ENCODE measurements around the gene C3.
"Not testable (repeated sequence)": the region's sequence is repeated elsewhere in the genome, so short reads cannot be mapped to it uniquely, and the experiment has no call there.

C3 gene

GRCh38 chr19:6685482-6685881 lies 35.0 kb downstream of the C3 start:
- Histone ChIP-seq H3K9me3 (ENCODE audit: control insufficient read depth, insufficient read depth, low read length) (peaks cover 40% of the 10 kb centered on the region), H3K4me3 (ENCODE audit: low read depth, low read length) (no peak overlapping the region), H3K27ac (ENCODE audit: low read depth, low read length) (no peak overlapping the region), H3K9ac (ENCODE audit: low read depth, low read length) (no peak overlapping the region), H3K27me3 (ENCODE audit: control insufficient read depth, insufficient read depth, low read length) (no peaks in the 10 kb centered on the region), H3K4me1 (ENCODE audit: control insufficient read depth, insufficient read depth, low read length) (no peaks in the 10 kb centered on the region), H3K36me3 (ENCODE audit: control insufficient read depth, insufficient read depth, low read length) (no peaks in the 10 kb centered on the region)

GRCh38 chr19:6683971-6684370 lies 36.5 kb downstream of the C3 start:
- peaks cover 44% of the 10 kb centered on the region for H3K9me3 ChIP-seq (ENCODE audit: control insufficient read depth, insufficient read depth, low read length)
- H3K9ac ChIP-seq (ENCODE audit: low read depth, low read length) = no peak overlapping the region
- no peak overlapping the region for H3K27ac ChIP-seq (ENCODE audit: low read depth, low read length)
- H3K4me1 ChIP-seq (ENCODE audit: control insufficient read depth, insufficient read depth, low read length) = no peaks in the 10 kb centered on the region
- H3K4me3 ChIP-seq (ENCODE audit: low read depth, low read length) = no peak overlapping the region
- no peaks in the 10 kb centered on the region for H3K36me3 ChIP-seq (ENCODE audit: control insufficient read depth, insufficient read depth, low read length)
- H3K27me3 ChIP-seq (ENCODE audit: control insufficient read depth, insufficient read depth, low read length) = no peaks in the 10 kb centered on the region

- no peak overlapping the region for H3K27ac ChIP-seq (ENCODE audit: low read depth, low read length)
- no peaks in the 10 kb centered on the region for H3K36me3 ChIP-seq (ENCODE audit: control insufficient read depth, insufficient read depth, low read length)
- no peak overlapping the region for H3K9ac ChIP-seq (ENCODE audit: low read depth, low read length)
- H3K4me1 ChIP-seq (ENCODE audit: control insufficient read depth, insufficient read depth, low read length) = no peaks in the 10 kb centered on the region
- H3K27me3 ChIP-seq (ENCODE audit: control insufficient read depth, insufficient read depth, low read length) = no peaks in the 10 kb centered on the region
- no peak overlapping the region for H3K4me3 ChIP-seq (ENCODE audit: low read depth, low read length)
- peaks cover 46% of the 10 kb centered on the region for H3K9me3 ChIP-seq (ENCODE audit: control insufficient read depth, insufficient read depth, low read length)
Measured at GRCh38 chr19:6682607-6683128, 37.8 kb downstream of the C3 start.

GRCh38 chr19:6680141-6680540 lies 40.3 kb downstream of the C3 start:
- H3K4me3 ChIP-seq (ENCODE audit: low read depth, low read length) = no peak overlapping the region
- peaks cover 2% of the 10 kb centered on the region; the same call in 1 of the 2 replicates for H3K4me1 ChIP-seq (ENCODE audit: control insufficient read depth, insufficient read depth, low read length)
- peaks cover 46% of the 10 kb centered on the region for H3K9me3 ChIP-seq (ENCODE audit: control insufficient read depth, insufficient read depth, low read length)
- no peak overlapping the region for H3K9ac ChIP-seq (ENCODE audit: low read depth, low read length)
- no peak overlapping the region for H3K27ac ChIP-seq (ENCODE audit: low read depth, low read length)
- H3K27me3 ChIP-seq (ENCODE audit: control insufficient read depth, insufficient read depth, low read length) = no peaks in the 10 kb centered on the region
- no peaks in the 10 kb centered on the region for H3K36me3 ChIP-seq (ENCODE audit: control insufficient read depth, insufficient read depth, low read length)

DNA sequence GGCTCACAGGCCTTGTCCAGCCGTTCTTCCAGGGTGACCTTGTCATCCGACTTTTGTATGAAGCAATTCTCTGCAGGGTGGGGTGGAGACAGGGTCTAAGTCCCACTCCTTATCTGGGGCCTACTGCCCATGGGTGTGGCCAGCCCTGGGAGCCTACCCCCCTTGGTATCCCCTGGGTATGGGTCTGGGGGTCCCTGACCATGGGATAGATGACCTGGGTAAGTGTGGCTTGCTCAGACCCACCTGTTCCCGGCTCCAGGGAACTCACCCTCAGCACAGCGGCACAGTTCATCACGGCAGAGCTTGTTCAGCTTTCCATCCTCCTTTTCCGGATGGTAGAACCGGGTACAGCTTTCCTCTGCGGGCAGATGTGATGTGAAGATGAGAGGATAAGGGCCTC lies 41.3 kb downstream of the C3 start:
- H3K27ac ChIP-seq (ENCODE audit: low read depth, low read length) = no peak overlapping the region
- no peaks in the 10 kb centered on the region for H3K36me3 ChIP-seq (ENCODE audit: control insufficient read depth, insufficient read depth, low read length)
- peaks cover 4% of the 10 kb centered on the region; the same call in 1 of the 2 replicates for H3K4me1 ChIP-seq (ENCODE audit: control insufficient read depth, insufficient read depth, low read length)
- no peak overlapping the region for H3K9ac ChIP-seq (ENCODE audit: low read depth, low read length)
- peaks cover 37% of the 10 kb centered on the region for H3K9me3 ChIP-seq (ENCODE audit: control insufficient read depth, insufficient read depth, low read length)
- no peak overlapping the region for H3K4me3 ChIP-seq (ENCODE audit: low read depth, low read length)
- no peaks in the 10 kb centered on the region for H3K27me3 ChIP-seq (ENCODE audit: control insufficient read depth, insufficient read depth, low read length)

- H3K9me3 ChIP-seq (ENCODE audit: control insufficient read depth, insufficient read depth, low read length) = peaks cover 32% of the 10 kb centered on the region
- no peaks in the 10 kb centered on the region for H3K36me3 ChIP-seq (ENCODE audit: control insufficient read depth, insufficient read depth, low read length)
- no peak overlapping the region for H3K4me3 ChIP-seq (ENCODE audit: low read depth, low read length)
- no peaks in the 10 kb centered on the region for H3K27me3 ChIP-seq (ENCODE audit: control insufficient read depth, insufficient read depth, low read length)
- peaks cover 4% of the 10 kb centered on the region; the same call in 1 of the 2 replicates for H3K4me1 ChIP-seq (ENCODE audit: control insufficient read depth, insufficient read depth, low read length)
- no peak overlapping the region for H3K27ac ChIP-seq (ENCODE audit: low read depth, low read length)
- H3K9ac ChIP-seq (ENCODE audit: low read depth, low read length) = no peak overlapping the region
Measured at GRCh38 chr19:6678690-6679109, 41.8 kb downstream of the C3 start.

- H3K9ac ChIP-seq (ENCODE audit: low read depth, low read length) = no peak overlapping the region
- peaks cover 4% of the 10 kb centered on the region; the same call in 1 of the 2 replicates for H3K4me1 ChIP-seq (ENCODE audit: control insufficient read depth, insufficient read depth, low read length)
- H3K4me3 ChIP-seq (ENCODE audit: low read depth, low read length) = peak overlapping the region; percentile 45
- H3K9me3 ChIP-seq (ENCODE audit: control insufficient read depth, insufficient read depth, low read length) = peaks cover 32% of the 10 kb centered on the region
- no peaks in the 10 kb centered on the region for H3K36me3 ChIP-seq (ENCODE audit: control insufficient read depth, insufficient read depth, low read length)
- no peak overlapping the region for H3K27ac ChIP-seq (ENCODE audit: low read depth, low read length)
- H3K27me3 ChIP-seq (ENCODE audit: control insufficient read depth, insufficient read depth, low read length) = no peaks in the 10 kb centered on the region
Measured at GRCh38 chr19:6677883-6678689, 42.4 kb downstream of the C3 start.

- Histone ChIP-seq H3K36me3 (ENCODE audit: control insufficient read depth, insufficient read depth, low read length) (no peaks in the 10 kb centered on the region), H3K27ac (ENCODE audit: low read depth, low read length) (no peak overlapping the region), H3K9me3 (ENCODE audit: control insufficient read depth, insufficient read depth, low read length) (peaks cover 30% of the 10 kb centered on the region), H3K4me3 (ENCODE audit: low read depth, low read length) (peak overlapping the region; percentile 45; the same call in 1 of the 2 replicates), H3K9ac (ENCODE audit: low read depth, low read length) (no peak overlapping the region), H3K27me3 (ENCODE audit: control insufficient read depth, insufficient read depth, low read length) (no peaks in the 10 kb centered on the region), H3K4me1 (ENCODE audit: control insufficient read depth, insufficient read depth, low read length) (peaks cover 4% of the 10 kb centered on the region; the same call in 1 of the 2 replicates)
Measured at GRCh38 chr19:6677495-6677882, 43.0 kb downstream of the C3 start.

DNA sequence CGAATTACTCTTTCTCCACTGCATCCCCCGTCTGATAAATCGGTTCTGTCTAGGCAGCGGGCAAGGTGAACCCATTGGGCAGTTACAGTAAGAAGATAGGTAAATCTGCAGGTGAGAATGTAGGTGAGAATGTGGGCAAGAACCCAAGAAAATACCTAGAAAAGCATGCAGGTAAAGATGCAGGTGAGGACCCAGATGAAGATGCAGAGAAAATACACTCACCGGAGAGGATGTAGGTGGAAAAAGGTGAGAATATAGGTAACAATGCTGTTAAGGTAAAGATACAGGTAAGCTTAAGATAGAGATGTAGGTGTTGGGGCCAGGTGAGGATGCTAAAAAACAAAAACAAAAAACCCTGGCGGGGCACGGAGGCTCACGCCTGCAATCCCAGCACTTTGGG lies 44.2 kb downstream of the C3 start:
- no peaks in the 10 kb centered on the region for H3K36me3 ChIP-seq (ENCODE audit: control insufficient read depth, insufficient read depth, low read length)
- H3K4me3 ChIP-seq (ENCODE audit: low read depth, low read length) = no peak overlapping the region
- H3K9me3 ChIP-seq (ENCODE audit: control insufficient read depth, insufficient read depth, low read length) = peaks cover 19% of the 10 kb centered on the region
- no peaks in the 10 kb centered on the region for H3K27me3 ChIP-seq (ENCODE audit: control insufficient read depth, insufficient read depth, low read length)
- no peak overlapping the region for H3K27ac ChIP-seq (ENCODE audit: low read depth, low read length)
- H3K4me1 ChIP-seq (ENCODE audit: control insufficient read depth, insufficient read depth, low read length) = peaks cover 4% of the 10 kb centered on the region; the same call in 1 of the 2 replicates
- no peak overlapping the region for H3K9ac ChIP-seq (ENCODE audit: low read depth, low read length)

DNA sequence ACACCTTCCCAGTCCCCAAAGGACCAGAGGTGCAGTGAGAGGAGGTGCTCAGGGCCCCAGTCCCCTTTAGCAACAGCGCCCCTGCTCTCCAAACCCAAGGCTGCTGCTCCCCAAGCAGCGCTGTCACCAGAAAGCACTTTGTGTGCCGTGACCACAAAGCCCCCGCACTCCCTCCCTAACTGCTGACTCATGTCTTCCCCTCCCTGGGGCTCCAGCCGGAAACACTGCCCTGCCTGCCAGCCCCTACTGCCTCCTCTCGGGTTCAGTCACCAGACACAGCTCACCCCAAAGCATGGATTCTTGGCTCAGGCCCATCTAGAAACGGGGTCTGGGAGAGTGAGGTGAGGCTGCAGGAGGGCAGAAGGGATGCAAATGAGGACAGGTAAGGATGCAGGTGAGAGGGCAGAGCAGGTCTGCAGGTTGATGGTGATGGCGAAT lies 45.6 kb downstream of the C3 start:
- H3K4me3 ChIP-seq (ENCODE audit: low read depth, low read length) = no peak overlapping the region
- H3K9me3 ChIP-seq (ENCODE audit: control insufficient read depth, insufficient read depth, low read length) = peaks cover 13% of the 10 kb centered on the region; the same call in 1 of the 2 replicates
- H3K9ac ChIP-seq (ENCODE audit: low read depth, low read length) = no peak overlapping the region
- H3K36me3 ChIP-seq (ENCODE audit: control insufficient read depth, insufficient read depth, low read length) = no peaks in the 10 kb centered on the region
- no peaks in the 10 kb centered on the region for H3K27me3 ChIP-seq (ENCODE audit: control insufficient read depth, insufficient read depth, low read length)
- H3K27ac ChIP-seq (ENCODE audit: low read depth, low read length) = no peak overlapping the region
- H3K4me1 ChIP-seq (ENCODE audit: control insufficient read depth, insufficient read depth, low read length) = peaks cover 4% of the 10 kb centered on the region; the same call in 1 of the 2 replicates

GRCh38 chr19:6674408-6674807 lies 46.0 kb downstream of the C3 start:
- H3K9ac ChIP-seq (ENCODE audit: low read depth, low read length); H3K4me1 ChIP-seq (ENCODE audit: control insufficient read depth, insufficient read depth, low read length); H3K9me3 ChIP-seq (ENCODE audit: control insufficient read depth, insufficient read depth, low read length); H3K36me3 ChIP-seq (ENCODE audit: control insufficient read depth, insufficient read depth, low read length); H3K27ac ChIP-seq (ENCODE audit: low read depth, low read length); H3K27me3 ChIP-seq (ENCODE audit: control insufficient read depth, insufficient read depth, low read length); H3K4me3 ChIP-seq (ENCODE audit: low read depth, low read length): not testable (repeated sequence)
